GM19193 (cell line): ENCODE results near the gene CRISPLD2.

ENCODE experiments used
- POLR2A ChIP-seq: IDR thresholded peaks from 4 replicates; pipeline ENCODE4 v1.6.1; 2011; ENCODE audit not compliant: insufficient read depth, insufficient read length; ENCODE audit errors: extremely low read depth

Gene CRISPLD2

GRCh38 chr16:84815462-84815861, 4.3 kb upstream of the CRISPLD2 start:
- no peak for TF ChIP-seq POLR2A

- TF ChIP-seq POLR2A = no peak
Measured at GRCh38 chr16:84816023-84816422, 3.8 kb upstream of the CRISPLD2 start.

GRCh38 chr16:84816485-84816884, 3.3 kb upstream of the CRISPLD2 start:
- TF ChIP-seq POLR2A = no peak

GRCh38 chr16:84817206-84817605, 2.6 kb upstream of the CRISPLD2 start:
- no peak for TF ChIP-seq POLR2A

- no peak for TF ChIP-seq POLR2A
Measured at GRCh38 chr16:84817613-84818012, 2.2 kb upstream of the CRISPLD2 start.

GRCh38 chr16:84818133-84818532, 1.7 kb upstream of the CRISPLD2 start:
- no peak for TF ChIP-seq POLR2A

- TF ChIP-seq POLR2A = no peak
Measured at GRCh38 chr16:84818989-84819643, 669 bp upstream of the CRISPLD2 start.

GRCh38 chr16:84820305-84820684, 510 bp downstream of the CRISPLD2 start:
- no peak for TF ChIP-seq POLR2A

GRCh38 chr16:84820771-84821170, 986 bp downstream of the CRISPLD2 start:
- no peak for TF ChIP-seq POLR2A

- no peak for TF ChIP-seq POLR2A
Measured at GRCh38 chr16:84821179-84821578, 1.4 kb downstream of the CRISPLD2 start.

- no peak for TF ChIP-seq POLR2A
Measured at GRCh38 chr16:84821728-84822689, 2.2 kb downstream of the CRISPLD2 start.

- no peak for TF ChIP-seq POLR2A
Measured at GRCh38 chr16:84822990-84823389, 3.2 kb downstream of the CRISPLD2 start.

- TF ChIP-seq POLR2A = no peak
Measured at GRCh38 chr16:84823484-84823883, 3.7 kb downstream of the CRISPLD2 start.

- no peak for TF ChIP-seq POLR2A
Measured at GRCh38 chr16:84823926-84824325, 4.1 kb downstream of the CRISPLD2 start.

GRCh38 chr16:84825896-84826557, 6.2 kb downstream of the CRISPLD2 start:
- no peak for TF ChIP-seq POLR2A
